H1 (cell line): ENCODE data around the gene MAP4K4. TPM values are rescaled to one million over a fixed set of nuclear protein-coding genes. Genes with fewer than 3 reads are reported as not detected.

Experiments
- CTBP2 ChIP-seq: IDR thresholded peaks from 2 replicates; pipeline ENCODE4 v1.7.0; 2011; ENCODE audit warnings: borderline replicate concordance, mild to moderate bottlenecking, moderate library complexity, mixed read lengths, low read length; ENCODE audit not compliant: insufficient read depth, insufficient read length
- JUN ChIP-seq: IDR thresholded peaks from 2 replicates; pipeline ENCODE4 v1.6.1; 2011; ENCODE audit warnings: low read depth, mild to moderate bottlenecking, improper control_type of control experiment, low read length
- polyA plus RNA-seq, 7 experiments: library from polyadenylated mRNA; depleted of rRNA in 3 of 7; stranded (reverse) in 5 of 7; unstranded in 2 of 7; fragments of >200 nt in 5 of 7; fragments of 200-250 nt in 2 of 7; gene quantifications; 1 replicate in 5 of 7; 2 replicates in 1 of 7; 4 replicates in 1 of 7; pipeline versions ENCODE4 v1.2.1 to v1.2.3, GENCODE V29; 2011 to 2013; ENCODE audit warnings: missing spikeins in 2 of 7, mixed read lengths in 2 of 7
- total RNA-seq: library from RNA; stranded (reverse); fragmentation: NEBNext Ultra II Directional; extraction: Animal tissue kit (Norgen Biotek cat#: 25700); gene quantifications from 2 replicates; pipeline ENCODE4 v1.2.1, GENCODE V29; 2021

MAP4K4 gene
- total and polyA plus RNA-seq, 2 of the 8 experiments (the other 6 are each of a cell fraction or from before 2014, with no cell fraction given): 53.2 to 138 TPM

- TF ChIP-seq CTBP2 (no peak), JUN (no peak)
- TF ChIP-seq, all 59 proteins: peak for 0
Measured at GRCh38 chr2:101751875-101752619, 54.5 kb downstream of the MAP4K4 start (continued).
